HEK293 (cell line): Measurements from ENCODE around the gene ATP6V1D.

Source experiments
- CTCF ChIP-seq: fragments of 450-650 bp; formaldehyde crosslinking; IDR thresholded peaks from 2 replicates; pipeline ENCODE4 v1.5.1; 2016; ENCODE audit warnings: missing biosample characterization, missing genetic modification characterization
- SP3 ChIP-seq: fragments of 450-650 bp; formaldehyde crosslinking; IDR thresholded peaks from 2 replicates; pipeline ENCODE4 v1.5.1; 2016; ENCODE audit warnings: missing biosample characterization, missing genetic modification characterization
- ZNF404 ChIP-seq: fragments of 450-650 bp; formaldehyde crosslinking; IDR thresholded peaks from 2 replicates; pipeline ENCODE4 v1.5.1; 2017; ENCODE audit warnings: missing biosample characterization, missing genetic modification characterization

GRCh38 chr14:67317822-67318221 lies 41.8 kb downstream of the ATP6V1D start:
- no peak for TF ChIP-seq SP3 (tag by site-specific recombination)
- no peak for TF ChIP-seq ZNF404
- TF ChIP-seq CTCF (tag by site-specific recombination), result no peak
